ENCODE results near the gene PAPSS1. TPM values are rescaled to one million over a fixed set of nuclear protein-coding genes. Genes with fewer than 3 reads are reported as not detected.
"Not testable (repeated sequence)": the region's sequence is repeated elsewhere in the genome, so short reads cannot be mapped to it uniquely, and the experiment has no call there.

PAPSS1 gene
- polyA plus RNA-seq, 1 experiment, result 95.5 TPM

- no peaks in the 10 kb centered on the region for H3K9me3 ChIP-seq (ENCODE audit: control insufficient read depth, insufficient read depth, low read length)
- no peak overlapping the region for H3K4me3 ChIP-seq (ENCODE audit: low read depth, low read length)
- no peak overlapping the region for H3K27ac ChIP-seq (ENCODE audit: low read depth, low read length)
- H3K27me3 ChIP-seq (ENCODE audit: control insufficient read depth, insufficient read depth, low read length), result no peaks in the 10 kb centered on the region
- POLR2A ChIA-PET, result no interaction called here
- CTCF ChIA-PET, result no interaction called here
- no peak for TF ChIP-seq CTCF (IDR thresholded peaks at IDR 0.05; ENCODE audit: low read depth, low read length)
- DNase-seq (ENCODE audit: low read depth, low spot score), result no peak
Observed at GRCh38 chr4:107725281-107725859, 5.3 kb upstream of the PAPSS1 start.

GRCh38 chr4:107723331-107723730 lies 3.3 kb upstream of the PAPSS1 start:
- H3K27ac ChIP-seq (ENCODE audit: low read depth, low read length); H3K27me3 ChIP-seq (ENCODE audit: control insufficient read depth, insufficient read depth, low read length); DNase-seq (ENCODE audit: low read depth, low spot score); H3K4me3 ChIP-seq (ENCODE audit: low read depth, low read length); POLR2A ChIA-PET; H3K9me3 ChIP-seq (ENCODE audit: control insufficient read depth, insufficient read depth, low read length): not testable (repeated sequence)
- CTCF ChIA-PET, result interaction anchor here (4.6 kb wide), 1 partner anchor 12 kb away, joined by 39 read pairs; no protein-coding TSS in a partner anchor

GRCh38 chr4:107721436-107722100 lies 1.5 kb upstream of the PAPSS1 start:
- Histone ChIP-seq H3K27me3 (ENCODE audit: control insufficient read depth, insufficient read depth, low read length) (no peaks in the 10 kb centered on the region), H3K9me3 (ENCODE audit: control insufficient read depth, insufficient read depth, low read length) (no peaks in the 10 kb centered on the region), H3K4me3 (ENCODE audit: low read depth, low read length) (0 out of 2 replicates have a peak overlapping the region, but pooled peaks have one; percentile 2), H3K27ac (ENCODE audit: low read depth, low read length) (no peak overlapping the region)
- ChIA-PET POLR2A (no interaction called here), CTCF (interaction anchor here (4.6 kb wide), 1 partner anchor 14 kb away, joined by 39 read pairs; no protein-coding TSS in a partner anchor)
- no peak for DNase-seq (ENCODE audit: low read depth, low spot score)
- no peak for TF ChIP-seq CTCF (IDR thresholded peaks at IDR 0.05; ENCODE audit: low read depth, low read length)

GRCh38 chr4:107719207-107719921 lies 670 bp downstream of the PAPSS1 start:
- H3K27me3 ChIP-seq (ENCODE audit: control insufficient read depth, insufficient read depth, low read length), result no peaks in the 10 kb centered on the region
- peak overlapping the region; percentile 81 for H3K4me3 ChIP-seq (ENCODE audit: low read depth, low read length)
- ChIA-PET CTCF (interaction anchor here (1.0 to 4.6 kb wide), 3 partner anchors 16 to 39 kb away, joined by 3 to 39 read pairs (median 5); no protein-coding TSS in a partner anchor), POLR2A (interaction anchor here (0.8 to 1.7 kb wide), 3 partner anchors 20 to 29 kb away, joined by 3 to 7 read pairs (median 5); no protein-coding TSS in a partner anchor)
- TF ChIP-seq CTCF (IDR thresholded peaks at IDR 0.05; ENCODE audit: low read depth, low read length), result no peak
- H3K9me3 ChIP-seq (ENCODE audit: control insufficient read depth, insufficient read depth, low read length), result no peaks in the 10 kb centered on the region
- peak overlapping the region; percentile 63 for H3K27ac ChIP-seq (ENCODE audit: low read depth, low read length)
- no peak for DNase-seq (ENCODE audit: low read depth, low spot score)

GRCh38 chr4:107718351-107718965 lies 1.6 kb downstream of the PAPSS1 start:
- ChIA-PET POLR2A (no interaction called here), CTCF (no interaction called here)
- no peak for DNase-seq (ENCODE audit: low read depth, low spot score)
- peak overlapping the region; percentile 81 for H3K4me3 ChIP-seq (ENCODE audit: low read depth, low read length)
- H3K27ac ChIP-seq (ENCODE audit: low read depth, low read length), result no peak overlapping the region
- TF ChIP-seq CTCF (IDR thresholded peaks at IDR 0.05; ENCODE audit: low read depth, low read length), result no peak
- H3K9me3 ChIP-seq (ENCODE audit: control insufficient read depth, insufficient read depth, low read length), result no peaks in the 10 kb centered on the region
- no peaks in the 10 kb centered on the region for H3K27me3 ChIP-seq (ENCODE audit: control insufficient read depth, insufficient read depth, low read length)
